ENCODE measurements around the gene GLS.

GRCh38 chr2:190943706-190944105, 63.1 kb downstream of the GLS start:
- no peak for TF ChIP-seq POLR2A (IDR thresholded peaks at IDR 0.05)
- TF ChIP-seq CTCF (IDR thresholded peaks at IDR 0.05): no peak
